K562 (cell line): ENCODE measurements around the gene DIP2A.

Experiments
- ARNT ChIP-seq, 2 experiments: fragments of 450-650 bp; IDR thresholded peaks; 2 replicates each; pipeline ENCODE4 v1.6.1; 2016; ENCODE audit warnings: mild to moderate bottlenecking in 1 of 2
- CTCF ChIP-seq, 3 experiments: IDR thresholded peaks in 2 of 3; conservative IDR thresholded peaks in 1 of 3; 2 replicates each; pipeline ENCODE4 v1.5.1; 2011 to 2012; ENCODE audit warnings: low read length in 3 of 3, mild to moderate bottlenecking in 3 of 3, control low read depth in 2 of 3, improper control_type of control experiment in 1 of 3, inconsistent platforms in 1 of 3, low read depth in 1 of 3, mixed read lengths in 1 of 3, moderate library complexity in 1 of 3; ENCODE audit not compliant: insufficient read depth in 2 of 3
- DEAF1 ChIP-seq: fragments of 450-650 bp; formaldehyde crosslinking; IDR thresholded peaks from 2 replicates; pipeline ENCODE4 v1.4.0; 2020; ENCODE audit warnings: mild to moderate bottlenecking, moderate library complexity
- JUNB ChIP-seq: fragments of 450-650 bp; formaldehyde crosslinking; conservative IDR thresholded peaks from 2 replicates; pipeline ENCODE4 v1.4.0; 2020; ENCODE audit warnings: mild to moderate bottlenecking
- TCF7 ChIP-seq: sonication (generic); IDR thresholded peaks from 2 replicates; pipeline ENCODE4 v1.6.1; 2016; ENCODE audit warnings: antibody characterized with exemption, borderline replicate concordance
- ZBTB34 ChIP-seq: fragments of 250-450 bp; sonication (Bioruptor Pico); IDR thresholded peaks from 2 replicates; pipeline ENCODE4 v1.8.0; 2021; ENCODE audit warnings: mild to moderate bottlenecking, moderate library complexity

- no peak for TF ChIP-seq DEAF1 (CRISPR knock-in tag)
- TF ChIP-seq TCF7 = no peak
- TF ChIP-seq ZBTB34 (CRISPR knock-in tag) = no peak
- TF ChIP-seq CTCF (IDR thresholded peaks at IDR 0.05 in 2 of 3, conservative IDR thresholded peaks at IDR 0.05 in 1 of 3; ENCODE audit: insufficient read depth in 2 of 3, low read depth in 1 of 3, low read length in 3 of 3) = no peak
- no peak for TF ChIP-seq JUNB (CRISPR knock-in tag)
- TF ChIP-seq ARNT (IDR thresholded peaks at IDR 0.05) = no peak
These were observed 35.1 kb downstream of the DIP2A start for GRCh38 chr21:46493828-46494227.
